Sigmoid colon (tissue), 7 donors: ENCODE measurements around the gene PRR27. TPM values are rescaled to one million over a fixed set of nuclear protein-coding genes. Genes with fewer than 3 reads are reported as not detected.

ENCODE experiments used
- polyA plus RNA-seq, 3 donors: library from polyadenylated mRNA; stranded (reverse); fragments of 200-250 nt; gene quantifications; one replicate each; pipeline ENCODE4 v1.2.3, GENCODE V29; 2013
- total RNA-seq, 4 donors: library from RNA; depleted of rRNA; stranded (reverse); fragments of >200 nt; gene quantifications; one replicate each; pipeline ENCODE4 v1.1.0, GENCODE V29; 2016
- donor health status: healthy with polysubstance abuse.
- donor health status: Bipolar disorder and iron deficiency.
- donor health status: healthy.

The PRR27 gene
- total and polyA plus RNA-seq, 7 donors: 0.03 TPM; not detected in 6

Other genes with a start within 250 kb of the PRR27 start
- gene CSN1S1, start 223.2 kb upstream of the PRR27 start, total RNA-seq: not detected
- under 1 TPM in 1 of 3 donors, not detected in 2; 0.20 TPM for gene CSN1S1, start 223.2 kb upstream of the PRR27 start, polyA plus RNA-seq
- 1 to 10 TPM in 1 of 4 donors, not detected in 3; 1.1 TPM for gene CSN2, start 188.5 kb upstream of the PRR27 start, total RNA-seq
- gene CSN2, start 188.5 kb upstream of the PRR27 start, polyA plus RNA-seq: under 1 TPM in 1 of 3 donors, not detected in 2; 0.25 TPM
- gene STATH, start 158.3 kb upstream of the PRR27 start, total RNA-seq: not detected
- not detected for gene STATH, start 158.3 kb upstream of the PRR27 start, polyA plus RNA-seq
- not detected for gene HTN3, start 125.8 kb upstream of the PRR27 start, total RNA-seq
- not detected for gene HTN3, start 125.8 kb upstream of the PRR27 start, polyA plus RNA-seq
- not detected for gene HTN1, start 103.8 kb upstream of the PRR27 start, total RNA-seq
- gene HTN1, start 103.8 kb upstream of the PRR27 start, polyA plus RNA-seq: not detected
- 1 to 10 TPM; 4.3 to 6.4 (median 5.5) TPM for gene ODAM, start 41.5 kb downstream of the PRR27 start, total RNA-seq
- gene ODAM, start 41.5 kb downstream of the PRR27 start, polyA plus RNA-seq: 1 to 10 TPM in 1 of 3 donors, not detected in 2; 8.3 TPM
- 1 to 10 TPM in 1 of 4 donors, not detected in 3; 1.1 TPM for gene FDCSP, start 71.9 kb downstream of the PRR27 start, total RNA-seq
- gene FDCSP, start 71.9 kb downstream of the PRR27 start, polyA plus RNA-seq: 100 to 1,000 TPM in 1 of 3 donors, not detected in 2; 316 TPM
- not detected for gene CSN3, start 88.4 kb downstream of the PRR27 start, total RNA-seq
- gene CSN3, start 88.4 kb downstream of the PRR27 start, polyA plus RNA-seq: not detected
- not detected for gene CABS1, start 180.7 kb downstream of the PRR27 start, total RNA-seq
- gene CABS1, start 180.7 kb downstream of the PRR27 start, polyA plus RNA-seq: not detected
- not detected for gene SMR3A, start 206.5 kb downstream of the PRR27 start, total RNA-seq
- gene SMR3A, start 206.5 kb downstream of the PRR27 start, polyA plus RNA-seq: not detected
- gene SMR3B, start 228.9 kb downstream of the PRR27 start, total RNA-seq: not detected
- not detected for gene SMR3B, start 228.9 kb downstream of the PRR27 start, polyA plus RNA-seq
- gene OPRPN, start 243.7 kb downstream of the PRR27 start, total RNA-seq: not detected
- not detected for gene OPRPN, start 243.7 kb downstream of the PRR27 start, polyA plus RNA-seq